ENCODE results near the gene ARHGAP12.

The ARHGAP12 gene

GRCh38 chr10:31761156-31761555, 167.5 kb downstream of the ARHGAP12 start:
- no peak for DNase-seq

GRCh38 chr10:31760674-31761081, 168.0 kb downstream of the ARHGAP12 start:
- DNase-seq = no peak

GRCh38 chr10:31759799-31760626, 168.6 kb downstream of the ARHGAP12 start:
- DNase-seq = peak; percentile 89 to 95

GRCh38 chr10:31759124-31759798, 169.4 kb downstream of the ARHGAP12 start:
- DNase-seq = peak; percentile 40 to 56

GRCh38 chr10:31758495-31758894, 170.1 kb downstream of the ARHGAP12 start:
- no peak for DNase-seq

GRCh38 chr10:31757831-31758230, 170.8 kb downstream of the ARHGAP12 start:
- DNase-seq = no peak

GRCh38 chr10:31757386-31757791, 171.2 kb downstream of the ARHGAP12 start:
- no peak for DNase-seq

GRCh38 chr10:31756729-31757110, 171.9 kb downstream of the ARHGAP12 start:
- DNase-seq = peak in 1 of 2 donors; percentile 43

- DNase-seq = peak in 1 of 2 donors; percentile 23
Measured at GRCh38 chr10:31756101-31756728, 172.4 kb downstream of the ARHGAP12 start.

Measured in inflammatory macrophage treated with lipopolysaccharide for 1 hour (primary cell).